Activated T-cell treated with anti-CD3 and anti-CD28 coated beads, Interleukin-2, amount 50 U/mL, for 1 hour (primary cell): ENCODE measurements around the gene DLK1.

Source experiments
- DNase-seq: peaks from one replicate; pipeline ENCODE4 v3.0.0-alpha.2; 2020

DLK1 gene

DNA sequence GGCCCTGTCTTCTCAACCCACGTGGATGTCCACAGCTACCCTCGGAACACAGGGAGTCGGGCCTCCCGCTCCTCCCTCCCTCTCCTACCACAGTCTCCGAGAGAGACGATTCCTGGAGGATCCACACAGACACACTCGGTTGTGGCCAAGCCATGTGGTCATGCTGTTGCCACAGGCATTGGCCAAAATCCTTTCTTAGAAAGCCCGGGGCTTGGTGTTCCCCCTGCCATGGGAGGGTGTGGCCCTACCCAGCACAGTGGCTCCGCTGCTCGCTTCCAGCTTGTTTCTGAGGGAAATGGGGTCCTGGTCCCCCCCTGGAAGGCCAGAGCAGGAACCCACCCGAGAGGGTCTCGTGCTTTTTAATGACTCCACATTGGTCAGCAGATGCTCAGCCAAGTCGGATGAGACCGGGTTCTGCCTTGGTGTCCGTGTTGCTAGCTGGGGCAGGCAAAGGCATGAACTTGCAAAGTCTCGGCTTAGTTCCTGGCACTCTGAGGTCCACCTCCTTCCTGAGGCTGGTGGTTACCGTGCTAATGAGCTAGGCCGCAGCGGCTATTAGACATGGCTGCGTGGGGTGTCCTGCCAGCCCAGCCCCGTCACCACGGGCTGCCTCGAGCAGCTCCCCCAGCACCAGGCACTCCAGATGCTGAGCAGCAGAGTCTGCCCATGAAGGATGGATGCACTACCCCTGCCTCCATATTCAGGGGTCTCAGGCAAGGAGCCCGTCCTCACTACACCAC lies 52.4 kb downstream of the DLK1 start:
- no peak for DNase-seq

DNA sequence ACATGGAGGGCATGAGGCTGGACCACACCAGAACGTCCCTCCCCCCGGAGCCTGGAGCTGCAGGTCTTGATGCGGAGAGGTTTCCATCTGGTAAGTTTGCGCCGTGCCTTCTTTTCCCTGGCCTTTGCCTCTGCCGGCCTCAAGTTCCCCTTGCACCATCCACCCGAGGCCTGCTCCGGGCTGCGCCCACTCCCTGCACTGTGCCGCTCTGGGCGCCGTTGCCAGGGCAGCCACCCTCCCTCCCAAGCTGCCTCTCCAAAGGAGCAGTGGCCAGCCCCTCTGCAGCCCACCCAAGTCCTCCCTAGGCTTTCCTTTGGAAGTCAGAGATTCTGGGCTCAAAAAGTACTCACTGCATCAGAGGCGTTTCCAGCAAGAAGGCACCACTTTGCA lies 53.0 kb downstream of the DLK1 start:
- no peak for DNase-seq

DNA sequence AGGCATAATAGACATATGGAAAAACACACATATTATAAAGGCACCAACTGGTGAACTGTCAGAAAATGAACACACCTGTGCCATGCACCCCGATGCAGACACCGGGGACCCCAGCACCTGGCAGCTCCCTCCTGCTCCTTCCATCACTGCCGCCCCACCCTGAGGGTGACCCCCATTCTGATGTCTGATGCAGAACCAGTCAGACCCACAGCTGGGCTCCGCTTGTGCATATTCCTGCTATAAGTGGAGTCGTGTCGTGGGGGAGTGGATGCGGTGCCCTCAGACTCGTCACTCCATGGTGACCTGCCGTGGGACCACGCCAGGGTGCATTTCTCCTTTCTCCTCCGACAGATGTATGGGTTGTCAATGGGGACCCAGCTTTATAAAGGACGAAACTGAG lies 53.6 kb downstream of the DLK1 start:
- no peak for DNase-seq

DNA sequence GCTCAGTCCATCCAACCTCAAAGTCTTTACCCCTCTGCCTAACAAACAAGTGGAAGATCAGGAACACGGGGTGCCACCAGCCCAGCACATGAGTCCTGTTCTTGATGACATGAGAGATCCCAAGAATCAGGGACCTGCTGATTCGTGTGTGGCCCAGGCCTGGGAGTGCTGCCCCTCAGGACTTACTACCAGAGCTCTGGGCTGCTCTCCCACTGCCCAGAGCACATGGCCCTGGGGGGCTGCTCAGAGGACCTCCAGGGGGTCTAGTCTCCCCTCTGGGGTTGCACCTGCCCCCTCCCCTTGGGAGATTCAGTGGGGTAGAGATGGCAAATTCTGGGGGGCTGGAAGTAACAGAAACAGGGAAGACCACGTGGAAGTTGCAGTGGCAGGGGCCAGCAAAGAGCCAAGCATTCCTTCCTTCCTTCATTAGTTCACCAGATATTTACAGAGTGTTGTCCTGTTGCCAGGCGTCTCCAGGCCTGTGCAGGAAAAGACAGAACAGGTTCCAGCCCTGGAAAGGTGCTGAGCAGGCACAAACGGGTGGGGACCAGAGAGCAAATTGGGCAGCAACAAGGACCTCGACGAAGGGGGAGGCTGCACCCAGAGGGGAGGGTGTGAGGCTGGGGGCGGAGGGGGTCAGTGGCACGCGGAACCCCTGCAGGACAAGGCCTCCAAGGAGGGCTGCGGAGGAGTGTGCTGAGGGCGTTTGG lies 54.1 kb downstream of the DLK1 start:
- DNase-seq = no peak

DNA sequence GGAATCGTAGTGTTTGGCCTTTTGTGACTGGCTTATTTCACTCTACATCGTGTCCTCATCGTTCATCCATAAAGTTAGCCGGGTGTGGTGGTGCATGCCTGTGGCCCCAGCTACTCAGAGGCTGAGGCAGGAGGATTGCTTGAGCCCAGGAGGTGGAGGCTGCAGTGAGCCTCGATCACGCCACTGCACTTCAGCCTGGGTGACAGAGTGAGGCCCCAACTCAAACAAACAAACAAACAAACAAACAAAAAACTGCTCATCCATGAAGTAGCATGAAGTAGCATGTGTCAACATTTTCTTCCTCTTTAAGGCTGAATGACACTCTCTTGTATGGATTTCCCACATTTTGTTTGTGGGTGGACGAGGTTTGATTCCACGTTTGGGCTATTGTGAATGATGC lies 55.3 kb downstream of the DLK1 start:
- no peak for DNase-seq

DNA sequence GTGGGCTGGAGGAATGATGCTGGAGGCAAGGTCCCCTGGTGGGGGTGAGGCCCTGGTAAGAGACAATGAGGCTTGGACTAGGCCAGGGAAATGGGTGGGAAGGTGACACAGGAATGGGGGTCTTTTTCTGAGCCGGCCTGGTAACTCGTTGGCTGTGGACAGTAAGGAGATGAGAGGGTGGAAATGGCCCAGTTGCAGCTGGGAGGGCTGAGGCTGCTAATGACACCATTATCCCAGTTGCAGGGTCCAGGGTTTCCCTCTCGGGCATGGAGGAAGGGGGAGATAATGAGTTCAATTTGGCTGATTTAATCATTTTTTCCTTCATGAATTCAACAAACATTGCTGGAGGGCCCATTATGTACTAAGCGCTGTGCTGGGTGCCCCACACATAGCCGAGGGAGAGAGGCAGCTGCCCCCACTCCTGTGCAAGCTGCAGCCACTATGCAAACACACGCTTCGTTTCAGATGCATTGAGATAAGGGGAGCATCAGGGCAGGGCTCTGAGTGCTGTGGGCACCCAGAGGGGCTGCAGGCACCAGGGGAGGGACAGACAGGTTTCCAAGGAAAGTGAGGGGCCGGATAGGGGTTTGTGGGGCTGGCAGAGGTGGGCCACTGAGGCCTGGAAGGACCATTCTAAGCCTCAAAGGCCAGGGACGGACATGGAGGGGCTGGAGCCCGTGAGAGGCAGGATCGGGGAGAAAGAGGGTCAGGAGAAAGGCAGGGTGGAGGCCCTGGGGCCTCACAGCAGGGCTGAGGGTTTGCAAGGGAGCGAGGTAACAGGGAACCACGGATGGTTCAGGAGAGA lies 56.0 kb downstream of the DLK1 start:
- no peak for DNase-seq

DNA sequence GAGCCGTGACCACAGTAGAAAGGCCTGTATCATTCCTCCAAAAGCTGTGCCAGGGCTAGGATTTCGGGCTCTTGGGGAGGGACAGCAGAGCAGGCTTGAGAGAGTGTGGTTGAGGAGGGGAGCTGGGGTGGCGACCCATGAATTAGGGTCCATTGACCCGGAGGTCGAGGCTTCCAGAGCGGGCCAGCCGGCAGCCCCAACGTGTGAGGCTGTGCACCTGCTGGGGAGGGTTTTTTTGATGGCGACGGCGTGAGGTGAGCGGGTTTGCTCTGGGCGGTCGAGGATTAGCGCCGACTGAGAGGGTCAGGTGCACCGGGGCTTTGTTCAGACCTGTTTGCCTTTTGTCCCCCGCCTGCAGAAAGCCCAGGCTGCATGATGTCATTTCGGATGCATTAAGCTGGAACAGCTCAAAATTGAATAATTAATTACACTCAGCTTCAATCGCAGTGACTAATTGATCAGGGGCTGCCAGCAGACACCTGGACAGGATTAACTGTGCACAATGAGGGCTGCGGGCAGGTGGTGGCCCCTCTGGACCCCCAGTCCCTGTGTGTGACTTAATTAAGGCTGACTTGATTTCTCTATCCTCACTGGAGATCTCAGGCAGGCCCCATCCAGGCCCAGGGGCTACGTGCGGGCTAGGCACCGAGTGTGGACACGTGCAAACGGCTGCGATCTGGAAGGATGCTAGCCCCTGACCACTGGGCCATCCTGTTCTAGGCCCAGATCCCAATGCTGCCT lies 57.1 kb downstream of the DLK1 start:
- no peak for DNase-seq

DNA sequence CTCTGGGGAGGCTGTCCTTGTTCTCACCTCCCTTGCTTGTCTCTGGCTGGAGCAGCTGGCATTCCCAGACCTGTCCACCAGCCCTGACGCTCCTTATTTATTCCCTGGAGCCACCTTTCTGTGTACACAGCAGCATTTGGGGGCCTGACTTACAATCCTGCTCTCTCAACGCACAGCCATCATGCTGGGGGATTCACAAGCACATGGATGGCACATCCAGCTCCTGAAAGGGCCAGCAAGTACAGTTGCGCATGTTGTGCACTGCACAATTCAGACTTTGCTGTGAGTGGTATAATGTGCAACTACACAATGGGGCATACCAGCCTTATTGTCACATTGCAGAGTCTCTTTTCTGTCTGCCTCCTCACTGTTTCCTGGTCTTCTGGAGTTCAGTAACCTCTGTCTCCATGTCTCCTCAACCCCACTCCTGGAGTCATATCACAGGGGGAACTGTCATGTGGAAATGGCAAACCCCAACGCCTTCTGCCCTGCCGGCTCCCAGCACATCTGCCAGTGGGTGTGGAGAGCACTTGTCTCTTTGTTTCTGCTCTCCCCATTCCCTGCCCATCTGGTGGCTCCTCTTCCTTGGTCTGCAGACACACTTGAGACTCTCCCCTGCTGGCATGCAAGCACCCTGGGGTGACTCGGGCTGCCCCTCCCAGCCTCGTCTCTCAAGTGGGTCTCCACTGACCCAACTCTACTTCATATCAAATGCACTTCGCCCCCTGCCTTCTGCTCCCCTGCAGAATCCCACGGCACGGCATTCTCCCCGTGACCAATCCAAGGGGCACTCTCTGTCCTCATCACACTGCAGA lies 58.0 kb downstream of the DLK1 start:
- DNase-seq = no peak

DNA sequence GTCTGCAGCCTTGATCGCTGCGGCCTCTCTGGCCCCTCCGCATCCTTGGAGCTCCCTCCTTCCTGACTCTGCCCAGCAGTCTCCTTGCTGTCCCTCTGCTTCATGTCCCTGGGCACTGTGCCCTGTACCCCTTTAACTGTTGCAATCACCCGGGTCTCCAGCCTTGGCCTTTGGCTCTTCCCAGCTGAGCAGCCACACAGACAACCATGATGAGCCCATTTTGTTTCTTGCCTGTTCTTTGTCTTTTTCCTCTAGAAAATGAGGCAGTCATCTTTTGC lies 58.6 kb downstream of the DLK1 start:
- DNase-seq = no peak

DNA sequence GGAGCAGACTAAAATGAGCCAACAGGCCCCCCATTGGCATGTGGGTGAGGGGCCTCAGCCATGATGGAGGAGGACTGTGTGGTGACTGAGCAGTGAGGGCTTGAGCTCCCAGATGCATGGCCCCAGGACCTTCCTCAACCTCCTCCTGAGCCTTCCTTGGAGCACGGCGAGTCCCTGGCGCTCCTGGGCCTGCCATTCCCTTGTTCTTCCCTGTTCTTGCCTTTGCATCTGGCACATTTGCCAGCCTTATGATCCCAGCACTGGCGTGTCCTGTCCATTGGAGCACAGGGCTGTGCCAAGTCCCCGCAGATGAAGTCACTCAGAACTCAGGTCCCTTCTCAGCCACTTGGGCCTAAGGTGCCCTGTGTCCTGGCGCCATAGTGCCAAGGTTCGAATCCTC lies 58.9 kb downstream of the DLK1 start:
- DNase-seq = no peak

DNA sequence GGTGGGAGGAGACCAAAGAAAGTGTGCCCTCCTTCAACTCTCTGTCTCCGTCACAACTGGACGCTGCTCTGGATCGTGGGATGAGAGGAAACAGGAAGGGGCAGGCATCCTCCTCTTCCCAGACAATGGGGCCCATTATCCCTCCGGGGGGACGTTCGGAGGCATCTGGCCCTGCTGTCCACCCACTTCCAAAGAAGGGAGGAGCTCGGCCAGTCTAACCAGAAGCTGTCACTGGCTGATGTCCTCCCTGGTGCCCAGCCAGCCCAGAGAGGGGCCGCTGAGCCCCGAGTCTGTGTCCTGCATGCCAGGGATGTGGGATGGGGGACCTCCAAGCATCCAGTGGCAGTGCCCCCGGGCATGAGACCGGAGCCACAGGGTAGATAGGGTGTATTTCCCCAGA lies 59.4 kb downstream of the DLK1 start:
- DNase-seq = no peak

DNA sequence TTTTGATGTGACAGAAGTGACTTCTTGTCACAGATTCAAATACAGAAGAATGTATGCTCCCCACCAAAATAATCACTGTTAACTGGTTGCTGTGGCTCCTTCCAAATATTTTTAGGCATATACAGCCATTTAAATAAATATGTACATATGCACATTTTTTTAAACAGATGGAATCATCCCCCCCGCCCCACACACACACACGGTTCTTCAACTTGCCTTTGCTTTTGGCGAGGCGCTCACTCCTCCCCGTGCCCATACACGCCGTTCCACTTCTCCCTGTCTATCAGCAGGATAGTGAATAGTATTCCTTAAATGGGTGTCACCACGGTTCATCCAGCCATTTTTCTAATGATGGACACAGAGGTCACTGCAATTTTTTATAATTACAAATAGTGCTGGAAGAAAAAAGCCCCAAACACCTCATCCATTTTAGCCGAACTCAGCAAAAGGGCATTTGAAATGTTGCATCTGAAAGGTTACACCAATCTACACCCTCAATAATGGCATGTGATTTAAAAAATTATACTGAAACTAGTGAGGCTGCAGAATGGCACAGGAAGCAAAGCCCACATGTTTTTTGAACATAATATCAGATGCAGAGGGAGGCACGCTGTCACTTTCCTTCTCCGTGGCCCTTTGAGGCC lies 60.0 kb downstream of the DLK1 start:
- no peak for DNase-seq

DNA sequence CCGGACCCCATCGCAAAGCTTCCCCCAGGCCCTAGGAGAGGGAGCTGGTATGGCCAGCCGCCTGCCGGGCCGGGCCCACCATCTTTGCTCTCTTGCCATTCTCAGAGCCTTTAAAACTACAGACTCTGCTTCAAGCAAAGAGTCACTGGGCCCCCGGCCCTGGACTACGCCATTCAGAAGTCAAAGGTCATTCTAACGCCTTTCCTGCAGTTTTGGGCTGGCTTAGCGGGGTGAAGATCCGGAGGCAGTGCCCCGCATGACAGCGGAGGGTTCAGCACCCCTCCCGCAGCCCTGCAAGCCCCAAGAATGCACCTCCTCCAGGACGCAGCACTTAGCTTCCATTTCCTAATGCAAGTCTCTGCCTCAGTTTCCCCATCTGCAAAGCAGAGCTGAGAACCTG lies 61.0 kb downstream of the DLK1 start:
- DNase-seq = no peak
